Measurements from ENCODE around the gene TRAPPC8.
"Not testable (repeated sequence)": the region's sequence is repeated elsewhere in the genome, so short reads cannot be mapped to it uniquely, and the experiment has no call there.

The TRAPPC8 gene

GRCh38 chr18:31942999-31943877, at the start of gene TRAPPC8:
Gene TRAPPC8, minus strand, starts transcription at chr18:31943128. Its CDS starts 364 bp downstream, at chr18:31942764.
- FAIRE-seq = no peak

- FAIRE-seq = no peak
Measured at GRCh38 chr18:31990823-31991222, 47.9 kb upstream of the TRAPPC8 start.

GRCh38 chr18:31983976-31984375, 41.0 kb upstream of the TRAPPC8 start:
- no peak for FAIRE-seq

GRCh38 chr18:31983020-31983419, 40.1 kb upstream of the TRAPPC8 start:
- no peak for FAIRE-seq

GRCh38 chr18:31980863-31981262, 37.9 kb upstream of the TRAPPC8 start:
- no peak for FAIRE-seq

GRCh38 chr18:31979714-31980113, 36.8 kb upstream of the TRAPPC8 start:
- no peak for FAIRE-seq

GRCh38 chr18:31978616-31979015, 35.7 kb upstream of the TRAPPC8 start:
- no peak for FAIRE-seq

- FAIRE-seq = peak; percentile 72
Measured at GRCh38 chr18:31977270-31977872, 34.4 kb upstream of the TRAPPC8 start.

- FAIRE-seq = no peak
Measured at GRCh38 chr18:31976242-31976641, 33.3 kb upstream of the TRAPPC8 start.

- no peak for FAIRE-seq
Measured at GRCh38 chr18:31973929-31974546, 31.1 kb upstream of the TRAPPC8 start.

GRCh38 chr18:31970617-31971016, 27.7 kb upstream of the TRAPPC8 start:
- FAIRE-seq = no peak

GRCh38 chr18:31965316-31965970, 22.5 kb upstream of the TRAPPC8 start:
- no peak for FAIRE-seq

- no peak for FAIRE-seq
Measured at GRCh38 chr18:31957728-31958127, 14.8 kb upstream of the TRAPPC8 start.

- FAIRE-seq = no peak
Measured at GRCh38 chr18:31954349-31954748, 11.4 kb upstream of the TRAPPC8 start.

- FAIRE-seq = not testable (repeated sequence)
Measured at GRCh38 chr18:31953699-31954098, 10.8 kb upstream of the TRAPPC8 start.

GRCh38 chr18:31952223-31952622, 9.3 kb upstream of the TRAPPC8 start:
- no peak for FAIRE-seq

- FAIRE-seq = no peak
Measured at GRCh38 chr18:31950583-31950982, 7.7 kb upstream of the TRAPPC8 start.

- FAIRE-seq = not testable (repeated sequence)
Measured at GRCh38 chr18:31948349-31948748, 5.4 kb upstream of the TRAPPC8 start.

- no peak for FAIRE-seq
Measured at GRCh38 chr18:31946305-31947046, 3.5 kb upstream of the TRAPPC8 start.

GRCh38 chr18:31943878-31944816, 1.2 kb upstream of the TRAPPC8 start:
- no peak for FAIRE-seq

GRCh38 chr18:31942291-31942998, 483 bp downstream of the TRAPPC8 start:
- no peak for FAIRE-seq
